ENCODE measurements around the gene ATP13A1.

DNA sequence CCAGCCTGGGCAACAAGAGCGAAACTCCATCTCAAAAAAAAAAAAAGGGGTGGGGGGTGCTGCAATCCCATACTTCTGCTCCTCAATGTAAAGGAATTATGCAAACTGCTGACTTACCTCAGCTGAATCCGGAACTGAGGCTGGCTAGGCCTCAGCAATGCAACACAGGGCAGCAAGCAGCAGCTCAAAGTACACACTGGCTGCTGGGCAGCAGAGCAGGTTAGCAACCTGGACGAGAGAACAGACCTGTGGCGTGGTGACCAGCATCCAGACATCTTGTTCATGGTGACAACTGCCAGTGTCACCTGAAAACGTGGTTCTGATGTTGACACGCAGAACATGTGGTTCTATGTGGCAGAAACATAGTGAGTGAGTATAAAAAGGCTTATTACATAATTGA, 41.4 kb upstream of the ATP13A1 start:
- TF ChIP-seq POLR2A (IDR thresholded peaks at IDR 0.05): no peak
- TF ChIP-seq CTCF (IDR thresholded peaks at IDR 0.05): no peak
- TF ChIP-seq POLR2AphosphoS5 (IDR thresholded peaks at IDR 0.05; ENCODE audit: insufficient read depth in 1 of 2, low read depth in 1 of 2): no peak

Measured in vagina (tissue), 2 donors.